Smooth muscle cell of the brain vasculature (primary cell): ENCODE data around the gene NTM.
"Not testable (repeated sequence)": the region's sequence is repeated elsewhere in the genome, so short reads cannot be mapped to it uniquely, and the experiment has no call there.

ENCODE experiments used
- DNase-seq: peaks from one replicate; pipeline ENCODE4 v3.0.0-alpha.2; 2012; ENCODE audit warnings: low read depth, low spot score

The NTM gene

GRCh38 chr11:131422029-131422428, 51.6 kb downstream of the NTM start:
- no peak for DNase-seq

GRCh38 chr11:131422496-131422895, 52.1 kb downstream of the NTM start:
- no peak for DNase-seq

GRCh38 chr11:131423688-131424087, 53.3 kb downstream of the NTM start:
- no peak for DNase-seq

GRCh38 chr11:131424257-131424876, 54.0 kb downstream of the NTM start:
- DNase-seq = not testable (repeated sequence)

GRCh38 chr11:131425285-131425684, 54.9 kb downstream of the NTM start:
- DNase-seq = no peak

- no peak for DNase-seq
These were observed 58.4 kb downstream of the NTM start for GRCh38 chr11:131428853-131429252.

- no peak for DNase-seq
These were observed 60.2 kb downstream of the NTM start for GRCh38 chr11:131430473-131431208.

GRCh38 chr11:131441051-131441810, 70.8 kb downstream of the NTM start:
- no peak for DNase-seq

GRCh38 chr11:131446590-131447275, 76.3 kb downstream of the NTM start:
- DNase-seq = no peak

GRCh38 chr11:131447277-131447815, 76.9 kb downstream of the NTM start:
- DNase-seq = no peak

GRCh38 chr11:131447898-131448297, 77.5 kb downstream of the NTM start:
- DNase-seq = no peak

- DNase-seq = no peak
These were observed 78.9 kb downstream of the NTM start for GRCh38 chr11:131449036-131450019.

GRCh38 chr11:131454490-131454889, 84.1 kb downstream of the NTM start:
- DNase-seq = no peak

GRCh38 chr11:131454989-131455388, 84.6 kb downstream of the NTM start:
- no peak for DNase-seq

GRCh38 chr11:131455843-131456704, 85.7 kb downstream of the NTM start:
- no peak for DNase-seq

GRCh38 chr11:131457163-131457562, 86.7 kb downstream of the NTM start:
- no peak for DNase-seq

GRCh38 chr11:131458421-131458820, 88.0 kb downstream of the NTM start:
- no peak for DNase-seq

- no peak for DNase-seq
These were observed 90.5 kb downstream of the NTM start for GRCh38 chr11:131460931-131461330.

GRCh38 chr11:131462622-131463021, 92.2 kb downstream of the NTM start:
- no peak for DNase-seq

- DNase-seq = no peak
These were observed 92.7 kb downstream of the NTM start for GRCh38 chr11:131463162-131463561.
